Adrenal gland (tissue), 5 donors: ENCODE results near the gene COL5A1.

Experiments used
- CTCF ChIP-seq, 6 experiments: fragments of 450-650 bp in 4 of 6; fragments of 200-600 bp in 2 of 6; sonication (generic) in 1 of 6; IDR thresholded peaks; 1 replicate in 5 of 6; 2 replicates in 1 of 6; pipeline versions ENCODE4 v1.5.1 to v1.8.0; 2016 to 2021; ENCODE audit warnings: antibody characterized with exemption in 6 of 6, mild to moderate bottlenecking in 2 of 6, moderate library complexity in 1 of 6
- POLR2A ChIP-seq, 2 donors: fragments of 450-650 bp; IDR thresholded peaks; one replicate each; pipeline ENCODE4 v1.6.1; 2017; ENCODE audit warnings: antibody characterized with exemption in 2 of 2, mild to moderate bottlenecking in 2 of 2, moderate library complexity in 1 of 2
- donor health status: DM: no; HTN: no; CAD: no.

GRCh38 chr9:134647359-134648080 is 5.9 kb downstream of the COL5A1 start:
- no peak for TF ChIP-seq CTCF (IDR thresholded peaks at IDR 0.05)
- no peak for TF ChIP-seq POLR2A (IDR thresholded peaks at IDR 0.05)
